Fibroblast of skin of back (primary cell): ENCODE data around the gene SPAAR. TPM values are rescaled to one million over a fixed set of nuclear protein-coding genes. Genes with fewer than 3 reads are reported as not detected.
"Not testable (repeated sequence)": the region's sequence is repeated elsewhere in the genome, so short reads cannot be mapped to it uniquely, and the experiment has no call there.

ENCODE experiments used
- DNase-seq: peaks from one replicate; pipeline ENCODE4 v3.0.0-alpha.2; 2013
- polyA plus RNA-seq, 2 experiments: library from polyadenylated mRNA; unstranded; fragments of 120-200 nt; gene quantifications; one replicate each; pipeline ENCODE4 v1.2.1, GENCODE V29; 2013; ENCODE audit not compliant: insufficient read length in 2 of 2

SPAAR gene
- polyA plus RNA-seq (2013, experiment 1 of 2; ENCODE audit: insufficient read length): 0.48 TPM
- 0.46 TPM for polyA plus RNA-seq (2013, experiment 2 of 2; ENCODE audit: insufficient read length)

GRCh38 chr9:35909274-35909673 lies at the start of gene SPAAR:
Gene SPAAR, plus strand, starts transcription at chr9:35909490. Its CDS starts 974 bp downstream, at chr9:35910464.
- DNase-seq: no peak

- no peak for DNase-seq
Observed at GRCh38 chr9:35859990-35860339, 49.3 kb upstream of the SPAAR start.

- DNase-seq: no peak
Observed at GRCh38 chr9:35861161-35861897, 48.0 kb upstream of the SPAAR start.

GRCh38 chr9:35862328-35862727 lies 47.0 kb upstream of the SPAAR start:
- no peak for DNase-seq

GRCh38 chr9:35863583-35863982 lies 45.7 kb upstream of the SPAAR start:
- DNase-seq: no peak

GRCh38 chr9:35864695-35865255 lies 44.5 kb upstream of the SPAAR start:
- DNase-seq: no peak

- DNase-seq: no peak
Observed at GRCh38 chr9:35867538-35867937, 41.8 kb upstream of the SPAAR start.

GRCh38 chr9:35868933-35869332 lies 40.4 kb upstream of the SPAAR start:
- no peak for DNase-seq

- DNase-seq: no peak
Observed at GRCh38 chr9:35869621-35870216, 39.6 kb upstream of the SPAAR start.

GRCh38 chr9:35870351-35870923 lies 38.9 kb upstream of the SPAAR start, which contains the start of gene OR13J1:
Gene OR13J1, minus strand, starts transcription at chr9:35870401. Its CDS starts 0 bp downstream, at chr9:35870401.
- no peak for DNase-seq

- no peak for DNase-seq
Observed at GRCh38 chr9:35871545-35871944, 37.7 kb upstream of the SPAAR start.

- DNase-seq: no peak
Observed at GRCh38 chr9:35872505-35872904, 36.8 kb upstream of the SPAAR start.

GRCh38 chr9:35882263-35882848 lies 26.9 kb upstream of the SPAAR start:
- peak; percentile 65 for DNase-seq

- peak; percentile 8 for DNase-seq
Observed at GRCh38 chr9:35882996-35883395, 26.3 kb upstream of the SPAAR start.

- DNase-seq: not testable (repeated sequence)
Observed at GRCh38 chr9:35884908-35885307, 24.4 kb upstream of the SPAAR start.

- no peak for DNase-seq
Observed at GRCh38 chr9:35891646-35892045, 17.6 kb upstream of the SPAAR start.

GRCh38 chr9:35892051-35892450 lies 17.2 kb upstream of the SPAAR start:
- DNase-seq: no peak

GRCh38 chr9:35896570-35896969 lies 12.7 kb upstream of the SPAAR start:
- no peak for DNase-seq

GRCh38 chr9:35897376-35898099 lies 11.8 kb upstream of the SPAAR start:
- not testable (repeated sequence) for DNase-seq

- no peak for DNase-seq
Observed at GRCh38 chr9:35898337-35898736, 11.0 kb upstream of the SPAAR start.

- DNase-seq: no peak
Observed at GRCh38 chr9:35899021-35899420, 10.3 kb upstream of the SPAAR start.

GRCh38 chr9:35903049-35903448 lies 6.2 kb upstream of the SPAAR start:
- DNase-seq: peak; percentile 55
